HG02938 (cell line): Measurements from ENCODE around the gene EXOC3.

Experiments
- ATAC-seq: cut with Tn5 transposase; IDR thresholded peaks from one replicate; pipeline ENCODE4 v1.9.1; 2021; ENCODE audit warnings: mild to moderate bottlenecking, moderate library complexity; ENCODE audit not compliant: unreplicated experiment

Gene EXOC3

DNA sequence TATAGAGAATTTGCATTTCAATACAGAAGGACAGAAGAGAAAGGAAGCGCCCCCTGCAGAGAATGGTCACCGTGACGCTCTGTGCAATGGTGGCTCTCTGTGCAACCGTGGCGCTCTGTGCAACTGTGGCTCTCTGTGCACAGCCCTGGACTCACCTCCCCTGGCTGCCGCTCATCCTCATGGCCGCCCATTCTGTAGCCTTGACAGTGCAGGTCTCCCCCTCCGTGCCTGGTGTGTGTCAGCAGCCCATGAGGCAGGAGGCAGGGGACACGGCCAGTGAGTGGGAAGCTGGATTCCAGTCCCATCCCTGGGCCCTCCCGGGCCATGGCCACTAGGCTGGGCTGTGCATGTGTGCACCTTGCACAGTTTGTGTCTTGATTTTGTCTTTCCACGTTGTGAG, 12.0 kb downstream of the EXOC3 start:
- no peak for ATAC-seq

DNA sequence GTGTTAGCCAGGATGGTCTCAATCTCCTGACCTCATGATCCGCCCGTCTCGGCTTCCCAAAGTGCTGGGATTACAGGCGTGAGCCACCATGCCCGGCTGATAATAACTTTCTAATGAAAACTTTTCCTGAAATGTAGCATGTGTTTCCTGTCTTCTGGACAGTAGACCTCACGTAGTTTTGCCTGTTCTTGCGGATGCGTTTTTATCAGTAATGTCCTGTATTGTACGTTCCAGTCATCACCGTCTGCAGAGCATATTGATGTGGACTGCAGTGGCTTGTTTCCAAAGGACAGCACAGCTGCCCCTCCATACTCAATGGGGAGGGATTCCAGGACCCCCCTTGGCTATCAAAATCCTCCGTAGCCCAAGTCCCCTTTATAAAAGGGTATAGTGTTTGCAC, 12.8 kb downstream of the EXOC3 start:
- no peak for ATAC-seq

DNA sequence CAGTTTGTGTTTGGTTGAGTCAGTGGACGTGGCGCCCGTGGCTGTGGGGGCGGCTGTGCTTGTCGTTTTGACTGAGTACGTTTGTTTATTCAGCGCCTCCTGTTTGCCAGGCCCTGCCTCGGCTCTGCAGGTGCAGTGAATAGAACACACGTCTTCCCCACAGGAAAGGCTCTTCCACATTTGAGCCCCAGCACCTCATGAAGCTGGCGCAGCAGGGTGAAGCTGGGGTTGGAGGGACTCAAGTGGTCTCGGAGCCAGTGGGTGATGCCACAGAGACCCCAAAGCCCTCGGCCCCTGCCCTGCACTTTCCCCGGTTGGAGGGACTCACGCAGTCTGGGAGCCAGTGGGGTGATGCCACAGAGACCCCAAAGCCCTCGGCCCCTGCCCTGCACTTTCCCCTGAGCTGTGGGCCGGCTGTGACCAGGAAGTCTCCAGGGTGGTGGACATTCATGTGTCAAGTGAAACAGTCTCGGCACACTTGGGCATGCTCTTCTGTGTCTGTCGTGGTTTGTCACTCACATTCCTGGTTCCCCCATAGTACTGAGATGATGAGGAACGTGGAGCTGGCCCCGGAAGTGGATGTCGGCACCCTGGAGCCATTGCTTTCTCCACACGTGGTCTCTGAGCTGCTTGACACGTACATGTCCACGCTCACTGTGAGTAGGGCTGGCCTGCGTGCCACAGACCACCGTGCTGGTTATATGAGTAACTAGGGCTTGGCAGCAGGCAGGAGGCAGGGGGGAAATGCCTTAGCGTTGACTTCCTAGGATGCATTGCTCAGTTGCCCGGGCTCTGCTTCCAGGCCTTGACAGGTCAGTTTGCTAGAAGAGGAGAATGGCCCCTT, 13.6 kb downstream of the EXOC3 start:
- no peak for ATAC-seq

DNA sequence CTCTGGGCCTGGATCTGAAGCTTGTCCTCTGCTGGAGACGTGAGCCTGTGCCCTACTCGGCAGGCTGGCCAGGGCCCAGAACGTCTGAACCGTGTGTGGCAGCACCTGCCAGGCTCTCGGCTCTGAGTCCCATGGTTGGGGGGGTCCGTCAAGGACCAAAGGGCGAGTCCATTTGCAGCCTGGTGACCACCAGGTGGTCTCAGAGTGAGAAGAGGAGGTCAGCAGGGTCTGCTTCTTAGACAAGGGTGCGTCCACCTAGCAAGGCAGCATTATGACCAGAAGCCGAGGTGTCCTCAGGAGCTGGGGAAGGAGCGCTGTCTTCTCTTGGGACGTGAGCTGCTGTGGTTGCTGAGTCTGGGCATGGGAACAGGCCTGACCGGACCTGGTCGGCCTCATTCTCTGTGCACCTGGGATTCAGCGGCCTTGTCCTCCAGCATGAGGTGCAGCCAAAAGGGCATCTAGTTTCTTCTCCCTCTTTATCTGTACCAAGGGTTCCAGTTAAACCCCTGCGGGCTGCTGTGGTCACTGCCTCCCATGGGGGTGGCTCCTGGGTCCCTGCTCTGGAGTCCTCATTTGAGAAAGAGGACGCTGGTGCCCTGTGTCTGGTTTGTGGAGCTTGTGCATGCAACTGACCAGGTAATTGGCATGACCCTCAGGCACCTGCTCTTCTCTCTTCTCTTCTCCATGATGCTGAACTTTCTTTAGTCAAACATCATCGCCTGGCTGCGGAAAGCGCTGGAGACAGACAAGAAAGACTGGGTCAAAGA, 14.4 kb downstream of the EXOC3 start:
- ATAC-seq, result no peak

DNA sequence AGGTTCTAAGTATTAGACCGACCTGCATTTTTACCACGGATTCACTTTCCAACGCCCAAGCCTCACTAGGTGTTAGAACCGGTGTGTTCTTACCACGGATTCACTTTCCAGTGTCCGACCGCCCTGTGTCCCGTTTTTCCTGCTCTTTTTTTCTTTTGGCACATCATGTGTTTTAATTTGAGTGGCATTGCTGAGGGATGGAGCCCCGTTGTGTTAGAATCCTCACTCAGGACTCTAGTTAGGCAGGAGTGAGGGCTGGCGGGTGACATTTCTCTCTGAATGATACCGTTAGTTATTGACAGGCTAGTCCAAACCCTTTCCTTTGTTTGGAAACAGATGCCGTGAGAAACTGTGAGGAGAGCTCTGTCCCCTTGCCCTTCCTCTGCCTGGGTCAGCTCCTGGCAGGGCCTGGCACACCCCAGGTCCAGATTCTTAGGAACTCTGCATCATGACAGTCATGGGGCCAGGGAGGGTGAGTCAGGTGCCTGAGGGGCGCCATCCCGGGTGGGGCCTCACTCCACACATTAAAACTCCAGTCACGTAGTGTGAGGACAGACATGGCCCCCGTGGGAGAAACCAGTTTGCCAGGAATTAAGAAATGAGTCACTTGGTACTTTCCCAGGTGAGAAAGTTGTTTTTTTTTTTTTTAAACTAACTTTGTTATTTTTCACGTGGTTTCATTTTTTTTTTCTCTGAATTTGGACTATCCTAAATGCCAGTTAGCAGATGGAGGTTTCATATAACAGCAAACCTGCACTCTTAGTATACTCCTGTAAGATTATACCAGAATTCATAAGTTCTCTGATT, 15.8 kb downstream of the EXOC3 start:
- peak; percentile 64 for ATAC-seq

DNA sequence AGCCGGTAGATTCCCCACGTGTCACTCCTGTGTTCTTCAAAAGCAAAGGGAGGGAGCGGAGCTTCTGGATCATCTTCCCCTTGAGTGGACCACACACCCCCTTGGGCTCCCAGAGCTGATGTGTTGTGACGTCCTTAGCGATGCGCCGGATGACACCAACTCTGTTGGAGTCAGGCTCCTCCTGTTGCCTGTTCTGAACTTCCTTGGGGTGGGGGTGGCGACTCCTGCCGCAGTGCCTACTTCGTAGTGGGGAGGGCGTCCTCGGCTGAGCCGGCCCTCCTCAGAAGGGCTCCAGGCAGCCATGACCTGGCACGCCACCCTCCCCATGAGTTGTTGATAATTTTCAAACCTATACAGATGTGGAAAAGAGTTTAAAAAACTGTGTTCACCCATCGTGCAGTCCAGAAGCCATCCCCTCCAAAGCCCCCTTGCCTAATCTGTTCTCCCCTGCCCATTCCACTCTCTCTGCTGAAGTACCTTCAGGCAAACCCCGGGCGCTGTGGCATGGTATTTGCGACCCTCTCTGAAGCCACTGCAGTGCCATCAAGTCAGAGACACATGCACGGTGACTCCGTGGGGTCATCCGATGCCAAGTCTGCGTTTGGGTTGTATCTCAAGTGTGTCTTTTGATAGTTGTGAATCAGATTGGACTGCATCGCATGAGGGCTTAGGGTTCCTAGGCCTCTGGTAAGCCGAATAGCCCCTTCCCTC, 16.7 kb downstream of the EXOC3 start:
- no peak for ATAC-seq

DNA sequence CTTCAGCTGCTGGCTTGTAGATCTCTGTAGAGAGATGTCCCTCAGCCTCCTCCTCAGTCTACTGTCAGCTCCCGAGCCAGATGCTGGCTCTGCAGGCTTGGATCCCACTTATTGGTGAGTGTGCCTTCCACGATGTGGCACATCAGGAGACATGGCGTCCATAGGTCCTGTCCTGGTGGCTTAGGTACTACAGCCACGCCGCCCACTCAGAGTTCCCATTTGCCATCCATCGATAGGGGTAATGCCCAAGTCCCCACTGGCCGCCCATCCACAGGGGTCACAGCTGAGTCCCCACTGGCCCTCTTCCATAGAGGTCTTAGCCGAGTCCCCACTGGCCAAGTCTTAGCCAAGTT, 17.3 kb downstream of the EXOC3 start:
- ATAC-seq, result no peak

DNA sequence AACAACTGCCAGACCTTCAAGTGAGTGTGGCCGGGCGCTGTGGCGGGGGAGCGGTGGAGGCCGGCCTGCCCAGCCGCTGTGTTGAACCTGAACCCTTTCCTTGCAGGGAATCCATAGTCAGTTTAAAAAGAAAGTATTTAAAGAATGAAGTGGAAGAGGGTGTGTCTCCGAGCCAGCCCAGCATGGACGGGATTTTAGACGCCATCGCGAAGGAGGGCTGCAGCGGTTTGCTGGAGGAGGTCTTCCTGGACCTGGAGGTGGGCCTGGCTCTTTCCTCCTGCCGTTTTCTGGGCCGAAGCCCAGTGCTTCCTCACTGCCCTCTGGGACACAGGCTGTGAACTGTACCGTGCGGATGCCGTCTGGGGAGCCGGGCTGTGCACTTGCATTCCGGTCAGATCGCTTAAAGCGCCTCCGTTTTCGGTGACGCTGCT, 19.1 kb downstream of the EXOC3 start:
- ATAC-seq, result no peak

DNA sequence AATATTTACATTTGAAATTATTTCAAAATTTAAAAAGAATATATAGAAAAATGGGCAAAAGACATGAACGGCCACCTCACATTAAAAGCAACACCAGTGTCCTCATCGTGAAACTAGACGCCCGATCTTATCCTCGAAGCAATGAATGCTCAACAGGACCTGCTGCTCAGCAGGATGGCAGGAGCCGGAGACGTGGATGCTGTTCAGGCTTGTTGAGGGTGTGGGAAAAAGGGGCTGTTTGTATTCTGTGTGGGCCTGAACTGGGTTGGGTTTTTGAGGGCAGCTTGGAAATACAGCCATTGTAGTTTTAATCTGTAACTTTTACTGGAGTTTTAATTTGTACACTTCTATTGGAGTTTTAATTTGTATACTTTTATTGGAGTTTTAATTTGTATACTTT, 20.3 kb downstream of the EXOC3 start:
- no peak for ATAC-seq

DNA sequence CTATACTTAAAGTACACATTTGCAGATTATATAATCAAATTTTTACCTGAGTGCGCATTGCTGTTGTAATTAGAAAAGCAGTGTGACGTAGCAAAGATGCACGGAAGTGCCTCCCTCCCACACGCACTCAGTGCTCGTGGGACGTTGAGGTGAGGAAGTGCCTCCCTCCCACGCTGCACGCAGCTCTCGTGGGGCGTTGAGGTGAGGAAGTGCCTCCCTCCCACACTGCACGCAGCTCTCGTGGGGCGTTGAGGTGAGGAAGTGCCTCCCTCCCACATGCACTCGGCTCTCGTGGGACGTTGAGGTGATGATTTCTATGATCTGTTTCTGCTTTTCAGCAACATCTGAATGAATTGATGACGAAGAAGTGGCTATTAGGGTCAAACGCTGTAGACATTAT, 21.0 kb downstream of the EXOC3 start:
- no peak for ATAC-seq

DNA sequence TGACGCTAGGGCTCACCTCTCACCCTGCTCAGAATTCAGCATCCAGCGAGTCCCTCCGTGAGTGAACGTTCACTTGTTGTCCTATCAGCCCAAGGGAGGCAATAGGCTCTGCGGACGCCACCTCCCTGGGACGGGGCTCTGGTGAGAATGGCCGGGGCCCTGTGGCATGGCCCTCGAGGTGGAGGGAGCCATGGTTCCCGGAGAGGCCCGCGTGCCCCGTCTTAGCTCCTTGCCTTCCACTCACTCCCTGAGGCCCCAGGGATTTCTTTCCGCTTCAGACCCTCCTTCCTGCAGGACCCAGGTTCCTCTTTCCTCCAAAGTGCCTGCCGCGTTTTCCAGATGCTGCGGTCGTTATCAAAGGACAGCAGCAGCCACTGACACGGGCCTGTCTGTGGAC, 21.5 kb downstream of the EXOC3 start:
- no peak for ATAC-seq

DNA sequence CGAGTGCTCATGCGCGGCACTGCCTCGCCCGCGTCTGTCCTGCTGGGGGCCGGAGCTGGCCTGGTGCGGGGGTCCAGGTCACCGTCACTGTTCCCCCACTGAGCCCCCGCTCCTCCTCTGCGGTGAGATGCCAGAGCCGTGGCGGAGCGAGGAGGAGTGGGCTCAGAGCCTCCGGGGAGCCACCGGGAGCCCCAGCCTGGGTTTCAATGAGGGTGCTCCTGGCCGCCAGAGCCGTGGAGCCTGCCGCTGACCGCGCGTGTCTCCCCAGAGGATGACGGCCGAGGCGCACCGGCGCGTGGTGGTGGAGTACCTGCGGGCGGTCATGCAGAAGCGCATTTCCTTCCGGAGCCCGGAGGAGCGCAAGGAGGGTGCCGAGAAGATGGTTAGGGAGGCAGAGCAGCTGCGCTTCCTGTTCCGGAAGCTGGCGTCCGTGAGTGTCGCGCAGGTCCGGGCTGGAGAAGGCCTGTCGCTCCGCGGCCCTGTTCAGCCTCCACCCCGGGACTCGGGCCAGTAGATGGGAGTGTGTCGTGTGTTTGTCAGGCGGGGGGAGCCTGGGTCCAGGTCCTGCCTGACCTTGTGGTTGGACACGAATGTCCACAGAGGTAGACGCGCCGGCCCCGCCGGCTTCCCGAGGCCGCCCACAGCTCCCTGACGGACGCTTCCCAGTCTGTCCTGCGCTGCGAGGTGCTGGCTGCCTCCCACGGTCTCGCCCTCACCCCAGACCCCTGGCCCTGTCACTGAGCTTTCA, 22.0 kb downstream of the EXOC3 start:
- no peak for ATAC-seq

DNA sequence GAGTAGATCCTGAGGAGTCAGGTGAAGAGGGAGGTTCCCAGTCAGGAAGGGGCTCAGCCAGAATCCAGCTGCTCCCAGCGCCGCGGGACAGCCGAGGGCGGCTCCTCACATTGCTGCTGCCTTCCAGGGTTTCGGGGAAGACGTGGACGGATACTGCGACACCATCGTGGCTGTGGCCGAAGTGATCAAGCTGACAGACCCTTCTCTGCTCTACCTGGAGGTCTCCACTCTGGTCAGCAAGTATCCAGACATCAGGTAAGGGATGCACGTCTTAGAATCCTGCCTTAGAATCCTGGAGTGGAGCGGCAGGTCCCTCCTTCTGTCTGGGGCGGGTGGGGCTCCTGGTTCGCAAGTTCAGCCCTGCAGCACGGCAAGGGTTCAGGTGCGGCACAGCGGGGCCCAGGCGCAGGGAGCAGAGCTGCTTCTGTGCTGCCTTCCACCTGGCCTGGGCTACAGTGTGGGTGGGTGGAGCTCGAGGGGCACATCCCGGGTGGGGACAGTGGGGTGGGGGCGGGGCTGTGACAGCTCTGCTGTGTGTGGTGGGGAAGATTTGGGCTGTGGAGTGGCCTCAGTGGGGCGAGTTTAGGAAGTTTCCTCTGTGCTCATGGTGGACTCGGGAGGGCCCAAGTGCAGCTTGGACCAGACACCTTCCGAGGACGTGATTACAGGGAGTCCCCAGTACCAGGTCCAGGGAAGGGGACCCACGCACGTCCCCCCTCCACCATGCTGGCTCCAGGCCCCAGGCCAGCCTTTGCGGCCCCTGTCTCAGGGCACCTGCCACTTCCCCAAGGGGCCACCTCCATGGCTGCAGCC, 22.8 kb downstream of the EXOC3 start:
- no peak for ATAC-seq

DNA sequence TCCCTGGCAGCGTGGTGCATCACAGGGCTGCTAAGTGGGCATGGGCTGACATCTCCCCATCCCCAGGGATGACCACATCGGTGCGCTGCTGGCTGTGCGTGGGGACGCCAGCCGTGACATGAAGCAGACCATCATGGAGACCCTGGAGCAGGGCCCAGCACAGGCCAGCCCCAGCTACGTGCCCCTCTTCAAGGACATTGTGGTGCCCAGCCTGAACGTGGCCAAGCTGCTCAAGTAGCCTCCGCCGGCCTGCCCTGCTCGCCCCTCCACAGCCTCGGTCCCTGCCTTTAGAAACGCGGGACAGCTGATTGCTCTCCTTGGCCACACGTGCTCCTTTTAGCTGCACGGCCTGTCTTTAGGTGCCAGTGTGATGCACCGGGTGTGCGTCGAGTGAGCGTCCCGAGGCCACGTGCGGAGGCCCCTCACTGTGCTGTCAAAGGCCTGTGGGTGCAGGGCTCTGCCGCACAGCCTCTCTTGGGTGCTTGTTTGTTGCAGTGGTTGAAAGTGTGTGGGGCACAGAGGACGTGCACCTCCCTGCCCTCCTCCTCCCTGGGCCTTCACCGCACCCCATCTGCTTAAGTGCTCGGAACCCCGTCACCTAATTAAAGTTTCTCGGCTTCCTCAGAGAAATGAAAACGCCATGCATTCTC, 23.8 kb downstream of the EXOC3 start:
- ATAC-seq, result no peak

DNA sequence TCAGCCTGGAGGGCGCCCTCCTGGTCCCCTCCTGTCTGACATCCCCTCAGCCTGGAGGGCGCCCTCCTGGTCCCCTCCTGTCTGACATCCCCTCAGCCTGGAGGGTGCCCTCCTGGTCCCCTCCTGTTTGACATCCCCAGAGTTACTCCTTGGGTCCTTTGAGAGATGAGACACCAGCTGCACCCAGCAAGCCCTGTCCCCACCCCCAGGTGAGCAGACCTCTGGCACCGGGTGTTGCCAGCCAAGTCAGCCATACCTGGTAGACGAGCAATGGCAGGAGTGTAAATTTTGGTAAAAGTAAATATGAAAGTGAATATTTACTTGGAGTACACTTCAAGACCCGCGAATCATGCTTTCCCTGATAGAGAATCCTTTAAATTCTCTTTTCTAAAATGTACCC, 25.4 kb downstream of the EXOC3 start:
- no peak for ATAC-seq

DNA sequence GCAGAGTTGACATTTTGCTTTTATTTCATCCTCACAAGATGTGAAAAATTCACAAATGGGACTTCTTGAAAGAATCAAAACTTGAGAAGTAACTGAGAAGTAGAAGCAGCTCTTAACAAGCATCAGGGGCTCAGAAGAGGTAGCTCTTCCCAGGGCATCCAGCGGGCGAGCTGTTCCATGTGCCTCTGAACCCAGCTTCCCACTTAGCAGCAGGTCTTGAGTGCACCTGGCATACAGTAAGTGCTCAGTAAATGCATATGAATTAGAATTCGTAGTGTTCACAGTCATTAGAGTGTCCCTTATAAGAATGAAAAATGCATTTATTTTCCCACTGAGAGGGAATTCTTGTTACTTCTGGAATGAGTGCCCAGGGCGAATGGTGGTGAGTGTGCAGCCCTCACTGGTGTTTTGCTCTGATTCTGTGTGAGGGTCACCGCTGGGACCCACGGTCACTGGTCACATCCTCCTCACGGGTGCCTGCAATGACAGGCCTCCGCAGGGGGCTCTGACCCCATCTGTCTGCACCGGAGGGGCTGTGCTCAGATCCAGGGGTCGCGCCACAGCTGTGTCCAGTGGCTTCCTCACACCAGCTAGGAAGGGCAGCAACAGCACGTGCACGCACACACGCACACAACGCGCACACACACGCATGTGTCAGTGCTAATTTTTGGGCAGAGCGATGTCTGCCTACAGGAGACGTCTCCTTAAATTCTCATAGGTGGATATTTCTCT, 26.9 kb downstream of the EXOC3 start:
- no peak for ATAC-seq

DNA sequence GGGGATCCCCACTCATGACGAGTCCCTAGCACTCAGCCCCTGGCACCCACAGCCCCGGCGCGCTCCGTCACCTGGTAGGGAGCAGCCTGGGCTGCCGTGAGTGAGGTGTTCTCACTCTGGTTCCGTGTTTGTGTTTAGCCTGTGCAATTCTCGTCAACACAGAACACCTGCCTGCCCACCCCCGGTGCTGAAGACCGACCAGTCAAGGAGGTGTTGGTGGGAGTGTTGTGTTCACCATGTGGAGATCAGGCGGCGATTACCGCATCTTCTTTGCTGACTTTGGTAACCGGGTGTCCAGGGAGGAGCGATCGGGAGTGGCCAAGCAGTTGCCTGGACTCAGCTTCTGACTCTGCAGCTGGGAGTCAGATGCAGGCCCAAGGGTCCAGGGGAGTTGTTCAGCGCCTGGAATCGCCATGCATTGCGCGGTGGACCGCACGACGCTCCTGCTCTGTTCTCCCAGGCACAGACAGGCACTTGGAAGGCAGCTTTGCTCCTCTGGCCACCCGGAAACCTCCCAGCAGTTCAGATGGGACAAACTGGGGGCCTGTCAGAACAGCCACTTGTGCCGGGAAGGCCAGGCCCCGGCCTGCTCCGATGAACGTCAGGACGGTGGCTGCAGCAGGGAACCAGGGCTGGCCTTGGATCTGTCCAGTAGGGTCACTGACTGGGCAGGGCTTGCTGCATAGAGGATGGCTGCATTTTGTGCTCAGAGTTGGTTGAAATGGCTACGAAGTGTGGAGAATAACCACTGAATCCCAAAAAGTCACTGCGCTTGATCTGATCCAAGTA, 28.2 kb downstream of the EXOC3 start:
- no peak for ATAC-seq

DNA sequence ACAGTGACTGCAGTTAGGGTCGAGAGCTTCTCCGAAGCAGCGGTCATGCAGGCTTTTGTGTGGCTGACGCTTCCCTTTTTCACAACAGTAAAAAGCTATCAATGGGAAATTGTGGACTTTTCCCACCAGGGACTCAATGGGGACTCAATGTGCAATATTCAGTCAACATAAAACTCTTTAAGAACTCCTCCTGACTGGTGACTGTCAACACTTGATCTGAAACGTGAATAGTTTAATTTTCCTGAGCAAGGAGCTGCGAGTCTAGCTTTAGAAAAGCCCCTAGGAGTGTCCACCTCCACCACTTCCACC, 28.7 kb downstream of the EXOC3 start:
- ATAC-seq, result no peak
